Effector memory CD4-positive, alpha-beta T cell (primary cell): ENCODE measurements around the gene IFNA14.
"Not testable (repeated sequence)": the region's sequence is repeated elsewhere in the genome, so short reads cannot be mapped to it uniquely, and the experiment has no call there.

Experiments
- DNase-seq, 3 donors: peaks; one replicate each; pipeline ENCODE4 v3.0.0-alpha.2; 2020
- H3K27ac ChIP-seq: 2 replicates; pipeline ENCODE4 v1.7.0; 2013; ENCODE audit warnings: mild to moderate bottlenecking, low read length, moderate library complexity; ENCODE audit not compliant: insufficient read depth, poor library complexity, severe bottlenecking
- H3K27me3 ChIP-seq: replicated peaks from 2 replicates; pipeline ENCODE4 v1.7.0; 2013; ENCODE audit warnings: mild to moderate bottlenecking, low read length; ENCODE audit not compliant: insufficient read depth, control insufficient read depth, poor library complexity, severe bottlenecking
- H3K36me3 ChIP-seq: 2 replicates; pipeline ENCODE4 v1.7.0; 2013; ENCODE audit warnings: mild to moderate bottlenecking, low read length, moderate library complexity; ENCODE audit not compliant: control insufficient read depth, insufficient read depth
- H3K4me1 ChIP-seq: 2 replicates; pipeline ENCODE4 v1.7.0; 2013; ENCODE audit warnings: low read length, mild to moderate bottlenecking; ENCODE audit not compliant: control insufficient read depth, insufficient read depth, poor library complexity, severe bottlenecking
- H3K4me3 ChIP-seq: 2 replicates; pipeline ENCODE4 v1.7.0; 2013; ENCODE audit warnings: low read length, low read depth, mild to moderate bottlenecking; ENCODE audit not compliant: insufficient read depth, poor library complexity, severe bottlenecking
- H3K9me3 ChIP-seq: 2 replicates; pipeline ENCODE4 v1.7.0; 2013; ENCODE audit warnings: mild to moderate bottlenecking, low read length, moderate library complexity; ENCODE audit not compliant: control insufficient read depth

The IFNA14 gene

DNA sequence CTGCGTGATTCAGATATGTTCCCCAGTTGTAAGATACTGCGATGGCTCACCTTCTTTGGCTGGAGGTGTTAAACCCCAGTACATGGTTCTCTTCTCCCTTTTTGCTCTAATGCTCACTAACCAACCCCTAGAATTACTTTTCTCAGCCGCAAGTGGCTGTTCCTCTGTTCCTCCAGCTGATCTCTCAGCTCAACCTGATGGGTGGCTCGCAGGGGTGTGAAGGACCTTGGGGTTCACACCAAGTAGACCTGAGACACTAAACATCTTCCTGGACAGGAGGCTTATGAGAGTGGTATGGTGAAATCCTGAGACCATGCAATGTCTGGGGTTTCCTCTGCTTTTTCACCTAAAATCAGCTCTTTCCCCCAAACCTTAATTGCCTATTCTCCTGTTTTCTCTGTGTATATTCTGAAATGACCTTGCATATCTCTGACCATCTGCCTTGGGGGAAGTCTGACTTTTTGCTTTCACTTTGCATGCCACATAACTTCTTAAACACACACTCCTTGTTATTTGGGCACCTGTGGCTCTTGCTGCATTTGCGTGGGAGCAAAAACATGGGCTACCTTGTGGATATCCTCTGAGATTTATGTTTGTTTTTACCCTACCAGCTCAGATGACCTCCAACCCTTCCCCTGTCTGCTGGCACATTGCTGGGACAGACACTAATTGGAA is 15.9 kb upstream of the IFNA14 start:
- Histone ChIP-seq H3K4me1 (peaks cover 2% of the 10 kb centered on the region), H3K27ac (no peak overlapping the region), H3K27me3 (no peaks in the 10 kb centered on the region), H3K9me3 (no peaks in the 10 kb centered on the region), H3K4me3 (no peak overlapping the region), H3K36me3 (no peaks in the 10 kb centered on the region)
- DNase-seq = no peak

DNA sequence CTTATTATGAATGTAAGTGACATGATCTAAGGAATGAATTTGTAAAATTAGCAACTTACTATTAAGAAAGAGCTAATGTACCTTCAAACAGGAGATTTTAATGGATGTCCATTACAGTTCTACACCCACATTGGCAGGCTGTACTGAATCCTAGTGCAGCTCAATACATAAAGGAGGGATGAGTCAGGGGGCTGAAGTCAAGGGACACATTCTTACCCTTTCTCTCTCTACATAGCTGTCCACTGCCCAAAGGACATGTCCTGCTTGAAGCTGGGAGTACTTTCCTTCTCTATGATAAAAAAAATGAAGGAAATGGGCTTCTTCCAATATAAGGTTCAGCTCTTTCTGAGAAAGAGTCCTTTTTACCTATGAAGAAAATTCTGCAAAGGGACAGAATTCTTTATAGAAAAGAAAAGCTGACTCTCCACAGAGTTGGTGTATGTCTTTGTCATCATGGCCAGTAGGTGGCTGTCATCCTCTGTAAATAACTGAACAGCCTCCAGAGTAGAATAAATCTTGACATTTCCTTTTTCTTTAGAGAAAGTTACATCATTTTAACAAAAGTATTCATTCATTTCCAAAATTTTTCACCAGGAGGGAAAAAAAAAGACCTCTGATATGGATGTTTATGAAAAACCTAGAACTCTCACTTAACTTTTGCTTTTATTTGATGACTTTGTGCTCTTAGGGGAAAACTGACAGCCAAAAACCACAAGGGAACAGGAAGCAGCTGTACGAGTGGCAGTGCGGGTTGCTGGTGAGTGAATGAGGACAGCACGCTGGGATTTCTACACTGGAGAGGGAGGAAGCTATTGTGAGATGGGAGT is 13.1 kb upstream of the IFNA14 start:
- no peak overlapping the region for H3K27ac ChIP-seq
- no peak overlapping the region for H3K4me3 ChIP-seq
- H3K27me3 ChIP-seq = no peaks in the 10 kb centered on the region
- DNase-seq = no peak
- H3K9me3 ChIP-seq = no peaks in the 10 kb centered on the region
- H3K36me3 ChIP-seq = no peaks in the 10 kb centered on the region
- H3K4me1 ChIP-seq = peaks cover 2% of the 10 kb centered on the region

DNA sequence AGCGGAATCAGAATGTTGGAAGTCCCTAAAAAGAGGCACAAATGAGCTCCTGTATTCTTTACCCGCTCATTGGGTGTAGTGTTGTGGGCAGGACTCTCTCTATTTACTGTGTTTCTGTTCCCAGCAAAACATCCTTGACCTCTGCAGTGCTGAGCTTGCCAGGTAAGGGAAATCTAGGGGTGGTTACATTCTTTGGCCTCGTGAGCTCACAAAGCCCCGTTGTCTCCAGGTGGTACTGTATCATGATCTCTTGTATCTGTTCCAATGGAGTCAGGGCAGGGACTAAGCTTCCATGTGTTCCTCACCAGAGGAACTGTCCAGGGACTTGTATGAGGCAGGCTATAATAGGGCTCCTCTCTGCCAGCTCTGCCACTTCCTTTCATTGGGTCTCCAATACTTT is 11.8 kb upstream of the IFNA14 start:
- no peak for DNase-seq
- Histone ChIP-seq H3K36me3 (no peaks in the 10 kb centered on the region), H3K27ac (no peak overlapping the region), H3K9me3 (no peaks in the 10 kb centered on the region), H3K4me3 (no peak overlapping the region), H3K27me3 (no peaks in the 10 kb centered on the region), H3K4me1 (peaks cover 2% of the 10 kb centered on the region)

DNA sequence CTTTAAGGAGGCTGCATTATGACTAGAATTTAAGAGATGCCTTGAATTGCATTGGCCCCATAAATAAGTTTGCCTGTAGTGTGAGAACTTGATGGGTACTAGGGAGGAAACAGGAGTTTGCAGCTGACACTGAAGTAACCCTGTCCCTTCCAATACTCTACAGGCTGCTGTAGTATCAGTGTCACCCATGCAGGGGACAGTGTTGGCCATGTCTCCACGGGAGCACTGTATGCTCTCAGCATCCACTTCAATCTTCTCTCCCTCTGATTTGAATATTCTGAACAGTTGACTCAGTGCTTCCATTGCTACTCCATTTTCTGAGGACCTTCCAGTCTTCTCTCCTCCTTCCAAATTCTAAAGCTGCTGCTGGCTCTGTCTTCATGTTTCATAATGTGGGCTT is 11.4 kb upstream of the IFNA14 start:
- Histone ChIP-seq H3K4me3 (no peak overlapping the region), H3K27ac (no peak overlapping the region), H3K36me3 (no peaks in the 10 kb centered on the region), H3K4me1 (peaks cover 2% of the 10 kb centered on the region), H3K9me3 (no peaks in the 10 kb centered on the region), H3K27me3 (no peaks in the 10 kb centered on the region)
- DNase-seq = no peak

DNA sequence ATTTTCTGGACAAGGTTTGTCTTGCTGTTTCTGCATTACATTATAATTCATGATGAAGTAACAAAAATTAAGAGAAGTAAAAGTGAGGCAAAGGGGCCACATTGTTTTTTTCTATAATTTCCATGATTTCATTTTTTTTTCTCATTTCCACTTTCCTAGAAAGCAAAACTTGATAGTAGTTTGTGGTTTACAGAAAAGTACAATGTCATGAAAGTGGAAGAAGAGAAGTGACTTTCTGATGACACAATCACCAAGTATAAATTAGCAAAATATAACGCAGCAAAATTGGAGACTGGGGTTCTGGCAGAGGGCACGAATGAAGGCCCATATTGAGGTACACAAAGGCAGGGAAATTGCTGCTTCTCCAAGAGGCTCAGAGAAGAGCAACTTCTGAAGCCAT is 5.0 kb upstream of the IFNA14 start:
- Histone ChIP-seq H3K27me3 (no peaks in the 10 kb centered on the region), H3K4me1 (no peaks in the 10 kb centered on the region), H3K36me3 (no peaks in the 10 kb centered on the region), H3K27ac (no peak overlapping the region), H3K4me3 (no peak overlapping the region), H3K9me3 (no peaks in the 10 kb centered on the region)
- DNase-seq = no peak

DNA sequence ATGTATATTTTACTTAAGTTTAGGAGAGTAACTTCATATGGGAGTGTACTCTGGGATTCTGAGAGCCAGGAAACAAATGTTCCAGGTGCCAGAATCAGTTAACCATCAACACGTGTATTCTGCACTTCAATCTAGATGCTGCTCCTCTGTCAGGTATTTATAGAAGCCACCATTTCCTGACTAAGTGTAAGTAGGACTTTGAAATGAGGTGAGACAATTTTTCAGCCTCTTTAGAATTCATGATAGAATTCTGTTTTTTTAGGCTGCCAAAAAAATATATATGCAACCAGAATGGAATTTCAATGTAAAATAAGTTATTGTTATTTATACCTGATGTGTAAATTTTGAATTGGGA is 3.5 kb downstream of the IFNA14 start:
- not testable (repeated sequence) for DNase-seq, H3K27ac ChIP-seq, H3K4me1 ChIP-seq, H3K4me3 ChIP-seq, H3K36me3 ChIP-seq, H3K27me3 ChIP-seq, H3K9me3 ChIP-seq

DNA sequence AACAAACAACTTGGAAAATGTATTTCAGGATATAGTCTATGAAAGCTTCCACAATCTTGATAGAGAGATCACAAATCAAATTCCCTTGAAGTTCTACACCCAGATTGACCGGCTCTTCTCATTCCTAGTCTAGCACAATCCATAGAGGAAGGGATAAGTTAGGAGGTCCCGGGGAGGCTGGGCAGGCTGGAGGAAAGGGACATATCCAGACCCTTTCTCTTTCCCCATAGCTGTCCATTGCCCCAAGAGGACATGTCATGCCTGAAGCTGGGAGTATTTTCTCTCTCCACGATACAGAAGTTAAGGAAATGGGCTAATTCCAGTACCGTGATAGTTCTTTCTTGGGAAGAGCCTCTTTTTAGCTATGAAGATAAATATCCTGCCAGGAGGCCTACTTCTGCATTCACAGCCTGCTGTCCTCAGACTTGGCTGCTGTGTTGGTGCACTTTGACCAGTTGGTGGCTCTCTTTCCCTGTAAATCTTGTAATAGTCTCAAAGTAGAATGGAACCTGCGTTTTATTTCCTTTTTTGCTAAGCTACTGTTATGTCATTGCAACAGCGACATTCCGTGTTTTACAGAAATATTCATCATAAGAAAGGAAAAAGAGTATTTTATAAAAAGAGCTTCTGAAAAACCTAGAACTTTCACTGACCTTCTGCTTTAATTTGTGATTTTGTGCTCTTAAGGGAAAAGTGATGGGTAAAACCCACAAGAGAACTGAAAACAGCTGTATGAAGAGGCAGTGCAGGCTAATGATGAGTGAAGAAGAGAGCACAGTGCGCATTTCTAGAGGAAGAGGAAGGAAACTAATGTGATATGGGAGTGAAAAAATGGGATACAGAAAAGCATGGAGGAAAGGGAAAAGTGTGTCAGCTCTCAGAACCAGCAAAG is 4.1 kb downstream of the IFNA14 start:
- not testable (repeated sequence) for H3K36me3 ChIP-seq, H3K4me3 ChIP-seq, H3K9me3 ChIP-seq, DNase-seq, H3K4me1 ChIP-seq, H3K27ac ChIP-seq, H3K27me3 ChIP-seq

DNA sequence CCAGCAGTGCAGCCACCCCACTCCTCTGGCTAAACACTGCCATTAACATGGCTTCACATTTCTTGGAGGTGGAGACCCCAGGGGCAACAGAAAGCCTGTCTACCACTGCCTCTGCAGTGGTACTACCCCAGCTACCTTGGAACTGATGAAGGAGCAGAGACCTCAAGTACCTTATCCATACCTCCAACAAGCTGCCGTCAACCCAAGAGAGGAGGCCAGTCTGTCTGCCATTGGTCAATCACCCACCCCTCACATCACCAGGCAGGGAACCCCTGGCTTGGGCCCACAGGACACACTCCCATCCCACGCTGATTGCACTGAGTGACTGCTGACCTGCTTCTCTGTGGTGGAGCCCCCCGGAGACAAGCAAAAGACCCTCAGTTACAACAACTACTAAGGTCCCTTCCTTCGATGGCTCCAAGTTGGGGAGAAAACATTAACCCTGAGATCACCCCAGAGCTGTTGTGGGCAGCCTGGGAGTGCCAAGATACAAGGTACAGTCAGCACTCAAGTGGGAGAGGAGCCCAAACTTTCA is 5.6 kb downstream of the IFNA14 start:
- H3K4me1 ChIP-seq = no peaks in the 10 kb centered on the region
- H3K36me3 ChIP-seq = no peaks in the 10 kb centered on the region
- no peak overlapping the region for H3K4me3 ChIP-seq
- no peaks in the 10 kb centered on the region for H3K27me3 ChIP-seq
- no peak overlapping the region for H3K27ac ChIP-seq
- no peaks in the 10 kb centered on the region for H3K9me3 ChIP-seq
- no peak for DNase-seq

DNA sequence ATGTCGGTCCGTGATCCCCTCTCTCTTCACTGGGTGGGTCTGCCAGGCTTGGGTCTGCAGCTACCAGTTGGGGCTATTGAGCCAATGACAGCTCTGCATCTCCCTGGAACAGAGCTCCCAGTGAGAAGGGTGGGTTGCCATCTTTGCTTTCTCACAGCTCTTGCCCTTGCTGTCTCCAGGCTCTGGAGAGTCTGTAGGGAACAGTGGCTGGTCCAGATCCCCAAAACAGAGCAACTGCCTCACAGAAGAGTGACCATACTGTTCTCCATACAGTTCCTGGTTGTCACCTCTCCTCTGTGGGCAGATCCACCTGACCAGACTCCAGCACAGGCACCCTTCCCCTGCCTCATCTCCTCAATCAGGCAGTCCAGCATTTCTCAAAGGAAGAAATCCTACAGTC is 6.5 kb downstream of the IFNA14 start:
- Histone ChIP-seq H3K9me3 (no peaks in the 10 kb centered on the region), H3K4me3 (no peak overlapping the region), H3K27ac (no peak overlapping the region), H3K4me1 (no peaks in the 10 kb centered on the region), H3K27me3 (no peaks in the 10 kb centered on the region), H3K36me3 (no peaks in the 10 kb centered on the region)
- DNase-seq = no peak
